GM12872 (cell line): ENCODE results near the gene GNAI2.

Experiments used
- CTCF ChIP-seq: IDR thresholded peaks from 3 replicates; pipeline ENCODE4 v1.5.1; 2011; ENCODE audit warnings: low read depth, mild to moderate bottlenecking, low read length, moderate library complexity; ENCODE audit not compliant: insufficient read depth

Gene GNAI2

DNA sequence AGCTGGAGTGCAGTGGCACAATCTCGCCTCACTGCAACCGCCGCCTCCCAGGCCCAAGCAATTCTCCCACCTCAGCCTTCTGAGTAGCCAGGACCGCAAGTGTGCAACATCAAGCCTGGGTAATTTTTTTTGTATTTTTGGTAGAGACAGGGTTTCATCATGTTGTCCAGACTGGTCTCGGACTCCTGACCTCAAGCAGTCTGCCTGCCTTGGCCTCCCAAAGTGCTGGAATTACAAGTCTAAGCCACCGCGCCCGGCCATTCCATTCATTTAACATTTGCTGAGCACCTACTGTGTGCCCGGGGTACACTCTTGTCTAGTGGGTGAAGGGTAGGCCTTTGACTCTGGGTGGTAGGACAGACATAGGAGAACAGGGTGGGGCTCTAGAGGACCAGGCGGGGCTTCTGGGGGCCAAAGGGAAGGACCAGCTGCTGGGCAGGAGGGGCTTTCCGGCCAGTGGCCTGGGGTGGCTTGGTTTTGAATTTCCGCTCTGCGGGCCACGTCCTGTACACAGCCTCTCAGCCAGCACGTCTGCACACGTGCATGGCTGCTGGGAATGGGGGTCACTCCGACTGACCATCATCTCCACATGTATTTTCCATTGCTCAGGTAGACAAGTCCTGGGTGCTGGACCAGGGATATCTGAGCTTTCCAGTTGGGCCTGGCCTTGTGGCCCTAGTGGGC, 28.5 kb upstream of the GNAI2 start:
- TF ChIP-seq CTCF, result no peak

- no peak for TF ChIP-seq CTCF
These were observed 27.2 kb upstream of the GNAI2 start for GRCh38 chr3:50208677-50209344.

- TF ChIP-seq CTCF, result no peak
These were observed 25.9 kb upstream of the GNAI2 start for GRCh38 chr3:50210176-50210509.

DNA sequence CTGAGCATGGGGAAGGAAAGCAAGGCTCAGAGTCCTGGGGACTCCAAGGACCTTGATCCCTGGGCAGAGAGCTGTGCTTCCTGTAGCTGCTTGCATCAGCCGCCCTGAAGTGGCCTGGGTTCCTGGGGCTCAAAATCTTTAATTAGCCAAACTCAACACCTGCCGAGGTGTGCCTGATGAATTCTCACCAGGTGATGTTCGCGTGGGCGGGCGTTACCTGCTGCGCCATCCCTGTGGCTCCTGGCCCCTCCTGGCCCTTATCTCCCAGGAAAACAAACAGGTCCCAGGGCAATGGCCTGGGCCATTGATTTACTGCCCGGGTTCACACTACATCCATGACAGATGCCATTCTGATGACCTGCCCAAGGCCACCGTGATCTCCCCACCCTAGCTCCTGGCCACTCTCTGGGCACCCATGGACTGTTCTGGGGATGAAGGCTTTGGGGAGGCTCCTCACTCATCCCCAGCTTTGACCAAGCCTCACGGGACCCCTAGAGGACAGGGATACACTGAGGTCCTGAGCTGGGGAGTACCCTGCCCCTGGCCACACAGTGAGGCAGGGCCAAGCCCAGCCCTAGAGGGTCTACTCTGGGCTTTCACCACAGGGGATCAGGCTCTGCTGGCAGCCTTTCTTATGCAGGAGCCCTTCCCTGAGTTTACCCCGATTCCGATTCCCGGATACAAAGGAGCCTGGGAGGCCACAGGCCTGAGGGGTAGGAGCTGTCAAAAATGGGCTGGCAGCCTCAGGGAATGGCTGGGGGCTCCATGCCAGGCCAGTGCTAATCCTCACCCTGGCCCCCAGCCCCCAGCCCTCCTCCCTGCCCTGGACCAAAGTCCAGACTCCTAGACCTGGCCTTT, 25.3 kb upstream of the GNAI2 start:
- TF ChIP-seq CTCF, result no peak

GRCh38 chr3:50211930-50212329, 24.1 kb upstream of the GNAI2 start:
- no peak for TF ChIP-seq CTCF

DNA sequence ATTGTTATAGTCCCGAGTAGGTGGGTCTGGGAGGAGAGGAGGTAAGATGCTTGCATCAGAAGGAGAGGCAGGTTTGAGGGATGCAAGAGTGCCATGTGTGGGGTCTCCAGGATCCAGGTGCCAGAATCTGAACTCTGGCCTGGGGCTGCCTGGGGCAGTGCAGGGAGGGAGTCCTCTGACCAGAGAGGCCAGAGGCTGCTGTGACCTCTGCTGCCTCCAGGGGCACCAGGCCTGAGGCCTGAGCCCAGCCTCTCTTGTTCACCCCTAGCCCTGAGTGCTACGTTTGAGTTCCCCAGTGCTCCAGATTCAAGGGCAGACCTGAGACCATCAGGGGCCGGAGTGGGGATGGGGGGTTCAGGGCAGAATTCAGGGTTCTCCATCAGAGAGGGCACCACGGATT, 23.5 kb upstream of the GNAI2 start:
- peak; percentile 51 for TF ChIP-seq CTCF

DNA sequence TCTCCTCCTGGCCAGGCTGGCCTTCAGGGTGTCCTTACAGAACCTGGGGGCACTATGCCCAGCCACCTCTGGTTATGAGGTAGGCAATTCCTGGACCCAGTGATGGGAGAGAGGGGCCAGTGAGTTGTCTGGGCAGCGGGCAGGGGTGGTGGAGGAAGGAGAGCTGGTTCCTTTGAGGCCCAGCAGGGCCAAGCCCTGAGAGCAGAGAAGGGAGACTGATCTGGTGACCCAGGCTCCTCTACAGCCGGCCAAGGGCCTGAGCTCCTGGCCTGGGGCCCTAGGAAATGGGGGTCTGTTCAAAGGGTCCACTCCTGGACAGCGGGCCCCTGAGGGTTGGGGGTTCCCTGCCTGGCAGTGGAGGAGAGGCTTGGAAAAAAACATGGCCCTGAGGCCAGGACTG, 23.0 kb upstream of the GNAI2 start:
- no peak for TF ChIP-seq CTCF
